ENCODE results near the gene PRPF39. TPM values are rescaled to one million over a fixed set of nuclear protein-coding genes. Genes with fewer than 3 reads are reported as not detected.
"Not testable (repeated sequence)": the region's sequence is repeated elsewhere in the genome, so short reads cannot be mapped to it uniquely, and the experiment has no call there.

The PRPF39 gene
- total RNA-seq, 1 donor from 2014 or later: 23.4 TPM

DNA sequence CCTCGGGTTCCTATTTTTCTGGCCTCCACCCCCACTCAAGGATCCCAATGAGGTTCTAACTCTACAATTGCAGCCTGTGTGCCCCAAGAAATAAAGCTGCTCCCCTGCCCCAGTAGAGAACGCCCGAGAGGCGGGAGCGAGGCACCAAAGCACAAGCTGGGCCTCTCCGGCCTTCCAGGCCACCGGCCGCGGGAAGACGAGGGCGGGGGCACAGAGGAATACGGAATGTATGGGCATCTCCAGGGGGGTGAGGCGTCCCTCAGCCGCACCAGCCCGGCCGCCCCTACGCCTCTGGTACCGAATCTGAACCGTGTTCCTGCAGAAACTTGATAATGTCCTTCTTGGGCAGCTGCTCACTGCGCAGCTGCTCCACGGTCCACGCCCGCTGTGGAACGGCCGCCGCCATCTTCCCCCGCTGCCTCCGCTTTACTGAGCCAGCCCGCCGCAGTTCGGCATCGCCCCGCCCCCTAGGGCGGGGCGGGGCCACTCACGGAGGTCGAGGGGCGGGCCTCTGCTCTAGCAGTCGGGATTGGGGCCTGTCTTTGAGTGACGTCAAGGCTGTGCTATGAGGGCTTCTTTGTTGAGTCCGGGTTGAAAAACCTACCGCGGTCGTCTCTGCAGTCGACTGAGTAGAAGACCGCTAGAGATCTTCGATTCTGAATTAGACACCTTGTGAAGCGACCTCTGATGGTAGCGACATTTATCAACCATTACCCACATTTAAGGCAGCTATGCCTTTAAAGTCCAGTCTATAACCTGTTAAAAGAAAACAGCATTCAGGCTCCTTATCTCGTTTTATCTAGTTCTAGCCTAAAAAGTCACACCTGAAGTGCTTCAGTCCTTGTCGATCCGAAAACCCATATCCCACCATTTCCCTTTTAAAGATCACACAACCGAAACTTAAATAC lies 50.4 kb downstream of the PRPF39 start, which contains the start of gene FKBP3:
Gene FKBP3, minus strand, starts transcription at position 431 of the 908 bp plus-strand sequence. Its CDS starts 25 bp downstream, at position 406.
- H3K4me3 ChIP-seq (ENCODE audit: low read depth, low read length): peak within 1 kb of the TSS; percentile 71
- H3K36me3 ChIP-seq (ENCODE audit: control insufficient read depth, insufficient read depth, low read length): no peaks in the 10 kb centered on the region
- H3K27me3 ChIP-seq (ENCODE audit: control insufficient read depth, insufficient read depth, low read length): no peaks in the 10 kb centered on the region
- DNase-seq (ENCODE audit: low read depth) (peak; percentile 97), FAIRE-seq (no peak)
- TF ChIP-seq, protein P1, sequence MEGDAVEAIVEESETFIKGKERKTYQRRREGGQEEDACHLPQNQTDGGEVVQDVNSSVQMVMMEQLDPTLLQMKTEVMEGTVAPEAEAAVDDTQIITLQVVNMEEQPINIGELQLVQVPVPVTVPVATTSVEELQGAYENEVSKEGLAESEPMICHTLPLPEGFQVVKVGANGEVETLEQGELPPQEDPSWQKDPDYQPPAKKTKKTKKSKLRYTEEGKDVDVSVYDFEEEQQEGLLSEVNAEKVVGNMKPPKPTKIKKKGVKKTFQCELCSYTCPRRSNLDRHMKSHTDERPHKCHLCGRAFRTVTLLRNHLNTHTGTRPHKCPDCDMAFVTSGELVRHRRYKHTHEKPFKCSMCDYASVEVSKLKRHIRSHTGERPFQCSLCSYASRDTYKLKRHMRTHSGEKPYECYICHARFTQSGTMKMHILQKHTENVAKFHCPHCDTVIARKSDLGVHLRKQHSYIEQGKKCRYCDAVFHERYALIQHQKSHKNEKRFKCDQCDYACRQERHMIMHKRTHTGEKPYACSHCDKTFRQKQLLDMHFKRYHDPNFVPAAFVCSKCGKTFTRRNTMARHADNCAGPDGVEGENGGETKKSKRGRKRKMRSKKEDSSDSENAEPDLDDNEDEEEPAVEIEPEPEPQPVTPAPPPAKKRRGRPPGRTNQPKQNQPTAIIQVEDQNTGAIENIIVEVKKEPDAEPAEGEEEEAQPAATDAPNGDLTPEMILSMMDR (IDR thresholded peaks at IDR 0.05; ENCODE audit: insufficient read depth, low read length, severe bottlenecking): peak; percentile 23

DNA sequence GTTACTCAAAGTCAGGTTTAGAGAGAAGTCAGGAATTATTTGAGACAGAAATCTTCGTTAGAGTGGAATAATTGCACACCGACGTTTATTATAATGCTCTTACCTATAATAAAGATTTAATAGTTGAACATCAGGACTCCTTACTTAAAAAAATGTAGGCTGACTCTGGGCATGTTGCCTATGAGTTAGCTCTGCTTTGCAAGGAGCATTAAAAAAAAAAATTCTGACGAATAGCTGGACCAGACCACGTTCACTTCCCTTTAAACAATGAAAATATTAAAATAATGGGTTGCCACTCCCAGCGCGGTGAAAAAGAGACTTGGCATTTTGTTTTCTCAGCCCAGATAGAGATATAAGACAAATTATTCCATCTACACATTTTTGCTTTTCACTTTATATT lies 51.2 kb downstream of the PRPF39 start:
- Histone ChIP-seq H3K4me3 (ENCODE audit: low read depth, low read length) (peak overlapping the region; percentile 71), H3K27me3 (ENCODE audit: control insufficient read depth, insufficient read depth, low read length) (no peaks in the 10 kb centered on the region), H3K36me3 (ENCODE audit: control insufficient read depth, insufficient read depth, low read length) (no peaks in the 10 kb centered on the region)
- TF ChIP-seq, protein P1 (IDR thresholded peaks at IDR 0.05; ENCODE audit: insufficient read depth, low read length, severe bottlenecking): no peak
- FAIRE-seq: no peak
- DNase-seq (ENCODE audit: low read depth): peak; percentile 34

DNA sequence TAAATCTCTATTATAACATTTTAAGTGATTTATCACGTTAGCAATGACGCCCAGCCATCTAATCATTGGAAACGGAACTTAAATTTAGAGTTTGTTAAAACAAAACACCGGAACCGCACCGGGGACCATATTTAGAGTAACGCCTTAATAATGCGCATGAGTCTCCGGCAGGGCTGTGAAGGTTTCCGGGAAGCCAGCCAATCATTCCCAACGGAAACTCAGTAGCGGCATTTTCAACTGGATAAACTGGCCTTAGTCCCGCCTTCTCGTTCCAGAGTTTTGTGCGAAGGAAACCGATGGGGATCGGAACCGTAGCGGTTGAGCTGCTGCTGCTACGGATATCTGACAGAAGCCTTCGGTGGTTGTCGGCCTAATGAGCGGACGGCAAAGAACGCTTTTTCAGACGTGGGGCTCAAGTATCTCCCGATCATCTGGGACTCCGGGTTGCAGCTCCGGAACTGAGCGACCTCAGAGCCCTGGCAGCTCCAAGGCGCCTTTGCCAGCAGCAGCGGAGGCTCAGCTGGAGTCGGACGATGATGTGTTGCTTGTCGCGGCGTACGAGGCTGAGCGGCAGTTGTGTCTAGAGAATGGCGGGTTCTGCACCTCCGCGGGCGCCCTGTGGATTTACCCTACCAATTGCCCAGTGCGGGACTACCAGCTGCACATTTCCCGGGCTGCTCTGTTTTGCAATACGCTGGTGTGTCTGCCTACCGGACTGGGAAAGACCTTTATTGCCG lies 51.9 kb downstream of the PRPF39 start, which contains the start of gene FANCM:
Gene FANCM, plus strand, starts transcription at position 272 of the 737 bp plus-strand sequence. Its CDS starts 102 bp downstream, at position 374.
- FAIRE-seq (no peak), DNase-seq (ENCODE audit: low read depth) (peak; percentile 95)
- no peaks in the 10 kb centered on the region for H3K36me3 ChIP-seq (ENCODE audit: control insufficient read depth, insufficient read depth, low read length)
- H3K4me3 ChIP-seq (ENCODE audit: low read depth, low read length): peak within 1 kb of the TSS; percentile 71
- no peaks in the 10 kb centered on the region for H3K27me3 ChIP-seq (ENCODE audit: control insufficient read depth, insufficient read depth, low read length)
- TF ChIP-seq, protein P1 (IDR thresholded peaks at IDR 0.05; ENCODE audit: insufficient read depth, low read length, severe bottlenecking): no peak

DNA sequence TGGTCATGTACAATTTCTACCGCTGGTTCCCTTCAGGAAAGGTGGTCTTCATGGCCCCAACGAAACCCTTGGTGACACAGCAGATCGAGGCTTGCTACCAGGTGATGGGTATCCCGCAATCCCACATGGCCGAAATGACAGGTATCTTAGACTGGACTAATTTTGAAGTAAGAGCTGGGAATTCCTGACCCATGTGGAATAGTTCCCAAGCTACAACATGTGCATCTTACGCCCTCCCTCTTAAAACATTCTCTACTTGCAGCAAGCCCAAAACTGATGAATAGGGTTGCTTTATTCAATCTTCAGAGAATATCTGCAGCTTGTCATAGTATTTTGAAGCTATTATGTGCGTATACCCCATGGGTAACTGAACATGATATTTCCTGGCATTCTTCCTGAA lies 52.5 kb downstream of the PRPF39 start:
- FAIRE-seq: no peak

DNA sequence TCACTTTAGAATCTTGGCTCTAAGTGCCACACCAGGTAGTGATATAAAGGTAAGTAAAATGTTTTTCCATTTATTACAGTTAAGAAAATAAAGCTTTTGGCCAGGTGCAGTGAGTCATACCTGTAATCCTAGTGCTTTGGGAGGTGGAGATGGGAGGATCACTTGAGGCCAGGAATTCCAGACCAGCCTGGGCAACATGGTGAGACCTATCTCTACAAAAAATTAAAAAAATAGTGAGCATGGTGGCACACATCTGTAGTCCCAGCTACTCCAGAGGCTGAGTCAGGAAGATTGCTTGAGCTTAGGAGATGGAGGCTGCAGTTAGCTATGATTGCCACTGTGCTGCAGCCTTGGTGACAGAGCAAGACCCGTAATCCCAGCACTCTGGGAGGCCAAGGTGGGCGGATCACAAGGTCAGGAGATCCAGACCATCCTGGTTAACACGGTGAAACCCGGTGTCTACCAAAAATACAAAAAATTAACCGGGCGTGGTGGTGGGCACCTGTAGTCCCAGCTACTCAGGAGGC lies 56.8 kb downstream of the PRPF39 start:
- FAIRE-seq: no peak
- TF ChIP-seq, protein P1 (IDR thresholded peaks at IDR 0.05; ENCODE audit: insufficient read depth, low read length, severe bottlenecking): no peak
- H3K27me3 ChIP-seq (ENCODE audit: control insufficient read depth, insufficient read depth, low read length): no peaks in the 10 kb centered on the region
- no peaks in the 10 kb centered on the region for H3K36me3 ChIP-seq (ENCODE audit: control insufficient read depth, insufficient read depth, low read length)
- peak; percentile 51 for DNase-seq (ENCODE audit: low read depth)
- H3K4me3 ChIP-seq (ENCODE audit: low read depth, low read length): no peak overlapping the region

More for the DNA sequence above, 52.5 kb downstream of the PRPF39 start:
- TF ChIP-seq, protein P1 (IDR thresholded peaks at IDR 0.05; ENCODE audit: insufficient read depth, low read length, severe bottlenecking): no peak
- Histone ChIP-seq H3K27me3 (ENCODE audit: control insufficient read depth, insufficient read depth, low read length) (no peaks in the 10 kb centered on the region), H3K4me3 (ENCODE audit: low read depth, low read length) (peak overlapping the region; percentile 71), H3K36me3 (ENCODE audit: control insufficient read depth, insufficient read depth, low read length) (no peaks in the 10 kb centered on the region)
- no peak for DNase-seq (ENCODE audit: low read depth)

DNA sequence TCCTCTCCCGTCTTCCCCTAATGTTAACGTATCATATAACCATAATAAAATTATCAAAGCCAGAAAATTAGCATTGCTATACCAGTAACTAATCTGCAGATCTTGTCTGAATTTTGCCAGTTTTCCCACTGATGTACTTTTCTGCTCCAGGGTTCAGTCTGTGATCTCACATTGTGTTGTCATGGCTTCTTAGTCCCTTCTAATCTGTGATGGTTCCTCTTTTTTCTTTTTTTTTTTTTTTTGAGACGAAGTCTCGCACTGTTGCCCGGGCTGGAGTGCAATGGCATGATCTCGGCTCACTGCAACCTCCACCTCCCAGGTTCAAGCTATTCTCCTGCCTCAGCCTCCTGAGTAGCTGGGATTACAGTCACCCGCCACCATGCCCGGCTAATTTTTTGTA lies 58.2 kb downstream of the PRPF39 start:
- H3K36me3 ChIP-seq (ENCODE audit: control insufficient read depth, insufficient read depth, low read length); H3K27me3 ChIP-seq (ENCODE audit: control insufficient read depth, insufficient read depth, low read length); DNase-seq (ENCODE audit: low read depth); FAIRE-seq; H3K4me3 ChIP-seq (ENCODE audit: low read depth, low read length): not testable (repeated sequence)

Measured in bronchial epithelial cell (primary cell).